Type B pancreatic cell (in vitro differentiated cells): ENCODE results near the gene TECPR2. TPM values are rescaled to one million over a fixed set of nuclear protein-coding genes. Genes with fewer than 3 reads are reported as not detected.
A peak's percentile ranks its signal among the peaks of the same experiment; 100 is the strongest.

Experiments used
- DNase-seq: peaks from one replicate; pipeline ENCODE4 v3.0.0; 2021; ENCODE audit warnings: mixed read lengths; ENCODE audit not compliant: unreplicated experiment; ENCODE audit errors: extremely low spot score
- H3K27ac Mint-ChIP-seq: 2 replicates; pipeline ENCODE4 v1.8.0; 2021; ENCODE audit warnings: mild to moderate bottlenecking, mixed read lengths
- H3K27me3 Mint-ChIP-seq: 2 replicates; pipeline ENCODE4 v1.8.0; 2021; ENCODE audit warnings: mixed read lengths
- H3K36me3 Mint-ChIP-seq: 2 replicates; pipeline ENCODE4 v1.8.0; 2021; ENCODE audit warnings: mixed read lengths
- H3K4me1 Mint-ChIP-seq: one replicate; pipeline ENCODE4 v1.8.0; 2021; ENCODE audit warnings: mixed read lengths; ENCODE audit not compliant: unreplicated experiment
- H3K4me3 Mint-ChIP-seq: 2 replicates; pipeline ENCODE4 v1.8.0; 2021; ENCODE audit warnings: mild to moderate bottlenecking, mixed read lengths
- H3K9me3 Mint-ChIP-seq: 2 replicates; pipeline ENCODE4 v1.8.0; 2021; ENCODE audit warnings: mixed read lengths
- total RNA-seq: library from RNA; stranded (reverse); gene quantifications from 2 replicates; pipeline ENCODE4 v1.2.1, GENCODE V29; 2021; ENCODE audit warnings: low replicate concordance
- TF ChIP-seq, protein P1 (sequence below): fragments of 200-600 bp; sonication (generic); conservative IDR thresholded peaks from 2 replicates; pipeline ENCODE4 v1.5.0; 2021; ENCODE audit warnings: antibody characterized with exemption, mild to moderate bottlenecking

The TECPR2 gene
- total RNA-seq, 1 donor from 2014 or later = 25.5 TPM

DNA sequence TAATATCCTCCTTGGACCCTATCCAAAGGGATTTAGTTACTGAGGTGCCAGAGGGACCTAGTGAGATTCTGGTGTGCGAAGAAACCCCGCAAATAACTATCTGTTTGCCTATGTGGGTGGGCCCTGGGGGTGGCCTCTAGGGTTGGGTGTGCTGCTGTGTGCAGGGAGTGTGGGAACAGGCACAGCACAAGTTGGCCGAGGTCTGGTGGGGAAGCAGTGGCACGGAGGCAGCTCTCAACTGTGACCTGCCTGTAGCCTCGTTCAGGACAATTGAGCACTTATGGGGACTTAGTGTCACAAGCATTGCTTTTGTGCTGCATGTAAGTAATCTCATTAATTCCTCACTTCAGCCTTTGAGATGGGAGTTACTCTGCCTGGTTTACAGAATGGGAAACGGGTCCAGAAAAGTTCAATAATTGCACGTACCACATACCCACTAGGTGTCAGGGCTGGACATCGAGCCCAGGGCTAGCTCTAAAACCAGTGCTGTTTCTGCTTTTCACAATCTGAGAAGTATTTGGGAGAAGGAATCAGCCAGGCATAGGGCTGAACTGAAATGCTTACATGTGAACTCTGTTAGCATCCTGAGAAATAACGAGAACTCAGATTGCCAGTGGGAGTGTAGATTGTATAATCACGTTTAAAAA, 58.8 kb downstream of the TECPR2 start:
- H3K27ac Mint-ChIP-seq = no peak overlapping the region
- no peaks in the 10 kb centered on the region for H3K9me3 Mint-ChIP-seq
- DNase-seq = no peak
- peaks cover 8% of the 10 kb centered on the region for H3K36me3 Mint-ChIP-seq
- no peak overlapping the region for H3K4me3 Mint-ChIP-seq
- H3K4me1 Mint-ChIP-seq = no peaks in the 10 kb centered on the region
- no peaks in the 10 kb centered on the region for H3K27me3 Mint-ChIP-seq
- TF ChIP-seq, protein P1, sequence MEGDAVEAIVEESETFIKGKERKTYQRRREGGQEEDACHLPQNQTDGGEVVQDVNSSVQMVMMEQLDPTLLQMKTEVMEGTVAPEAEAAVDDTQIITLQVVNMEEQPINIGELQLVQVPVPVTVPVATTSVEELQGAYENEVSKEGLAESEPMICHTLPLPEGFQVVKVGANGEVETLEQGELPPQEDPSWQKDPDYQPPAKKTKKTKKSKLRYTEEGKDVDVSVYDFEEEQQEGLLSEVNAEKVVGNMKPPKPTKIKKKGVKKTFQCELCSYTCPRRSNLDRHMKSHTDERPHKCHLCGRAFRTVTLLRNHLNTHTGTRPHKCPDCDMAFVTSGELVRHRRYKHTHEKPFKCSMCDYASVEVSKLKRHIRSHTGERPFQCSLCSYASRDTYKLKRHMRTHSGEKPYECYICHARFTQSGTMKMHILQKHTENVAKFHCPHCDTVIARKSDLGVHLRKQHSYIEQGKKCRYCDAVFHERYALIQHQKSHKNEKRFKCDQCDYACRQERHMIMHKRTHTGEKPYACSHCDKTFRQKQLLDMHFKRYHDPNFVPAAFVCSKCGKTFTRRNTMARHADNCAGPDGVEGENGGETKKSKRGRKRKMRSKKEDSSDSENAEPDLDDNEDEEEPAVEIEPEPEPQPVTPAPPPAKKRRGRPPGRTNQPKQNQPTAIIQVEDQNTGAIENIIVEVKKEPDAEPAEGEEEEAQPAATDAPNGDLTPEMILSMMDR = no peak

DNA sequence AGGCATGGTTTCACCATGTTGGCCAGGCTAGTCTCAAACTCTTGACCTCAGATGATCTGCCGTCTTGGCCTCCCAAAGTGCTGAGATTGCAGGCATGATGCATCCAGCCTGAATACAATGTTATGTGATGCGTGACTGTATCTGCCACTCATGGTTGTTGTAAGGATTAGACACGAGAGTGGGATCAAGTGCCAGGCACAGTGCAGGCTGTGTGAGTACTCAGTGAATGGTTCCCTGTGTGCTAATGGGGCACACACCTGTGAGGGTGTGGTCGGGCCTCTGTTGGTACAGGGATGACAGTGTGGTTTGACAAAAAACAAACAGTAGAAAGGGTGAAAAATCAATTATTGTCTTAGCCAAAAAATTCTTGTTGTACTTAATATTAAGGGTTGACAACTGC, 61.8 kb downstream of the TECPR2 start:
- H3K4me1 Mint-ChIP-seq = no peaks in the 10 kb centered on the region
- no peak for DNase-seq
- H3K4me3 Mint-ChIP-seq = no peak overlapping the region
- no peaks in the 10 kb centered on the region for H3K9me3 Mint-ChIP-seq
- TF ChIP-seq, protein P1 = no peak
- H3K27ac Mint-ChIP-seq = no peak overlapping the region
- peaks cover 13% of the 10 kb centered on the region for H3K36me3 Mint-ChIP-seq
- no peaks in the 10 kb centered on the region for H3K27me3 Mint-ChIP-seq

DNA sequence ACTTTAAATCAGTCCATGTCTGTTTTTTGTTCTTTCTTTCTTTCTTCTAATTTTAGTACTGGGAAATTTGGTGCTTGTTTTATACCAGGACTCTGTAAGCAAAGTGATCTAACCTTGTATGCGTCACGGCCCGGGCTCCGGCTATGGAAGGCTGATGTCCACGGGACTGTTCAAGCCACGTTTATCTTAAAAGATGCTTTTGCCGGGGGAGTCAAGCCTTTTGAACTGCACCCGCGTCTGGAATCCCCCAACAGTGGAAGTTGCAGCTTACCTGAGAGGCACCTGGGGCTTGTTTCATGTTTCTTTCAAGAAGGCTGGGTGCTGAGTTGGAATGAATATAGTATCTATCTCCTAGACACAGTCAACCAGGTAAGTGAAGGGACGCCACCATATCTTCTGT, 62.2 kb downstream of the TECPR2 start:
- no peaks in the 10 kb centered on the region for H3K4me1 Mint-ChIP-seq
- H3K9me3 Mint-ChIP-seq = no peaks in the 10 kb centered on the region
- H3K4me3 Mint-ChIP-seq = no peak overlapping the region
- TF ChIP-seq, protein P1 = no peak
- no peak for DNase-seq
- peaks cover 13% of the 10 kb centered on the region for H3K36me3 Mint-ChIP-seq
- H3K27me3 Mint-ChIP-seq = no peaks in the 10 kb centered on the region
- no peak overlapping the region for H3K27ac Mint-ChIP-seq

- TF ChIP-seq, protein P1 = no peak
- Mint-ChIP-seq H3K27me3 (no peaks in the 10 kb centered on the region), H3K27ac (peak overlapping the region; percentile 70), H3K9me3 (no peaks in the 10 kb centered on the region), H3K36me3 (peaks cover 13% of the 10 kb centered on the region), H3K4me1 (peaks cover 6% of the 10 kb centered on the region), H3K4me3 (no peak overlapping the region)
- no peak for DNase-seq
Observed at GRCh38 chr14:102426796-102427195, 64.1 kb downstream of the TECPR2 start.

DNA sequence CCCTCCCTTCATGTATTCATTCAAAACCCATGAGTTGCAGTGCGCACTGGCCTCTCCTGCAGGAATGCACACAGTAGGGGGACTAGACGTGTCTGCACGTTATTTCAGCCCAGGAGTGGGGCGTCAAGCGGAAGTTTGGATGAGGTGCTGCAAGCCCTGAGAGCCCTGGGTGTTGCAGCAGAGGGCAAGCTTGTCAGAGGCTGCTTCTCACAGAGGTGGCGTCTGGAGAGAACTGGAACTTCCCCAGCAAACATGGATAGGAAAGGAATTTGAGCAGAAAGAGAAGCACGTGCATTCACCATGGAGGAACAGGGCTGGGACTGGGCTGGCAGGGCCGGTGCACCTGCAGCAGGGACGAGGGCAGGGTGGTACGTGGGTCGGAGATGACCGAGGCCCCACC, 64.9 kb downstream of the TECPR2 start:
- peaks cover 6% of the 10 kb centered on the region for H3K4me1 Mint-ChIP-seq
- DNase-seq = no peak
- no peak overlapping the region for H3K4me3 Mint-ChIP-seq
- H3K9me3 Mint-ChIP-seq = no peaks in the 10 kb centered on the region
- H3K27me3 Mint-ChIP-seq = no peaks in the 10 kb centered on the region
- no peak overlapping the region for H3K27ac Mint-ChIP-seq
- H3K36me3 Mint-ChIP-seq = peaks cover 13% of the 10 kb centered on the region
- TF ChIP-seq, protein P1 = no peak
